GM12878 (cell line): ENCODE results near the gene ZNF530. TPM values are rescaled to one million over a fixed set of nuclear protein-coding genes. Genes with fewer than 3 reads are reported as not detected.

Experiments used
- ELK1 ChIP-seq: IDR thresholded peaks from 2 replicates; pipeline ENCODE4 v1.6.1; 2012; ENCODE audit warnings: low read depth, low read length, improper control_type of control experiment
- FOXK2 ChIP-seq: fragments of 450-650 bp; IDR thresholded peaks from 2 replicates; pipeline ENCODE4 v1.6.1; 2017; ENCODE audit warnings: mild to moderate bottlenecking, moderate library complexity
- HDGF ChIP-seq: fragments of 450-650 bp; IDR thresholded peaks from 2 replicates; pipeline ENCODE4 v1.6.1; 2016; ENCODE audit warnings: antibody characterized with exemption
- IKZF2 ChIP-seq, 2 experiments: fragments of 450-650 bp; IDR thresholded peaks; 2 replicates each; pipeline ENCODE4 v1.6.1; 2017; ENCODE audit warnings: mild to moderate bottlenecking in 2 of 2, moderate library complexity in 2 of 2
- IRF3 ChIP-seq: fragments of 450-650 bp; IDR thresholded peaks from 2 replicates; pipeline ENCODE4 v1.6.1; 2014; ENCODE audit warnings: mild to moderate bottlenecking
- MEF2B ChIP-seq: fragments of 450-650 bp; IDR thresholded peaks from 2 replicates; pipeline ENCODE4 v1.6.1; 2018; ENCODE audit warnings: mild to moderate bottlenecking, moderate library complexity; ENCODE audit not compliant: partially characterized antibody, poor library complexity, severe bottlenecking
- PBX3 ChIP-seq: IDR thresholded peaks from 2 replicates; pipeline ENCODE4 v1.6.1; 2011; ENCODE audit warnings: mild to moderate bottlenecking, low read depth, low read length, moderate library complexity; ENCODE audit not compliant: insufficient replicate concordance
- TBL1XR1 ChIP-seq: IDR thresholded peaks from 2 replicates; pipeline ENCODE4 v1.6.1; 2012; ENCODE audit warnings: low read depth, low read length, improper control_type of control experiment
- ZBTB33 ChIP-seq: fragments of 450-650 bp; IDR thresholded peaks from 2 replicates; pipeline ENCODE4 v1.6.1; 2017; ENCODE audit warnings: mild to moderate bottlenecking
- ZNF207 ChIP-seq: fragments of 450-650 bp; IDR thresholded peaks from 2 replicates; pipeline ENCODE4 v1.6.1; 2014; ENCODE audit warnings: antibody characterized with exemption, mild to moderate bottlenecking, borderline replicate concordance
- polyA plus RNA-seq, 11 experiments: library from polyadenylated mRNA; depleted of rRNA in 4 of 11; unstranded in 6 of 11; stranded (reverse) in 5 of 11; fragments of >200 nt; fragmentation: Nextera tagmentation in 4 of 11; fragmentation: Illumina TruSeq in 1 of 11; extraction: Ambion mirVana in 4 of 11; extraction: Trizol in 1 of 11; gene quantifications; 1 replicate in 1 of 11; 2 replicates in 10 of 11; pipeline versions ENCODE4 v1.2.1 to v1.2.3, GENCODE V29; 2011 to 2016; ENCODE audit warnings: inconsistent platforms in 2 of 11, missing spikeins in 2 of 11, low read depth in 1 of 11
- total RNA-seq, 4 experiments: library from RNA; depleted of rRNA in 3 of 4; stranded (reverse); fragments of >200 nt in 3 of 4; fragmentation: Illumina TruSeq in 1 of 4; extraction: Trizol in 1 of 4; gene quantifications; 2 replicates each; pipeline versions ENCODE4 v1.2.1 to v1.2.3, GENCODE V29; 2013 to 2021
- TF ChIP-seq, protein P1 (sequence below): fragments of 450-650 bp; IDR thresholded peaks from 2 replicates; pipeline ENCODE4 v1.6.1; 2018; ENCODE audit warnings: mild to moderate bottlenecking, low read depth, moderate library complexity; ENCODE audit not compliant: partially characterized antibody
- TF ChIP-seq, protein P2 (sequence below): fragments of 450-650 bp; IDR thresholded peaks from 2 replicates; pipeline ENCODE4 v1.6.1; 2016; ENCODE audit warnings: mild to moderate bottlenecking
- TF ChIP-seq, protein P3 (sequence below): fragments of 450-650 bp; IDR thresholded peaks from 2 replicates; pipeline ENCODE4 v1.6.1; 2017; ENCODE audit warnings: mild to moderate bottlenecking, moderate library complexity

Gene ZNF530
- total and polyA plus RNA-seq, 10 of the 15 experiments (the other 5 are each of a cell fraction or from before 2014, with no cell fraction given) = 1.9 to 9.3 (median 6.6) TPM

DNA sequence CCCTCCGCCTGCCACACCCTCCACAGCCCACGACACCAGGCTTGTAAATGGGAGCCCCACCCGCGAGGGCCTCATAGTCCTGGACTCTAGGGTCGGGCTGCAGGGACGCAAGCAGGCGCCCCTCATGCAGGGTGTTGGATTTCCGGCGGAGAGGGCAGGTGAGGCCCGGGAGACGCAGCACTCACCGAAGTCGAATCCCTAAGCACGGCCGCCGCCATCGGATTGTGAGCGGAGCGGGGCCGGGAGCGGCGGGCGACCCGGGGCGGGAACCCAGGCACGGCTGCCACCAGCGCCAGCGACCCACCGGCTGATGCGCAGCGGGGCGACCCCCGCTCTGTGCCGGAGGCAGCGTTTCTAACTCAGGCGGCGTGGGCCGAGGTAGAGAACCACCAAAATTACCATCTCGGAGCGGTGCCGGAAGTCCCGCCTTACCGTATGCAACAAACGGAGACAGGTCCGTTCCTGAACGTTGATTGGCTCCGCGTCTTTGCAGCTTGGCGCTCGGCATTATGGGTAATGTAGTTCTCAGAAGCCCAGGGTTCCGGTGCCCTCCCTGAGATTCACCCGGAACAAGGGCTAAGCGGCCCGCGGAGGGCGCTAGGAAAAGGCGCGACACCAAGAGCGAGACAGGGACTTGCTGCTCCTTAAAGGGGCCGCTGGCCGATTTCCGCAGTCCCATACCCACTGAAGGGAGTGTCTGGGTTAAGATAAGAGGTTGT, 21.0 kb upstream of the ZNF530 start, which contains the start of gene ZNF416 (continued):
- TF ChIP-seq, protein P1, sequence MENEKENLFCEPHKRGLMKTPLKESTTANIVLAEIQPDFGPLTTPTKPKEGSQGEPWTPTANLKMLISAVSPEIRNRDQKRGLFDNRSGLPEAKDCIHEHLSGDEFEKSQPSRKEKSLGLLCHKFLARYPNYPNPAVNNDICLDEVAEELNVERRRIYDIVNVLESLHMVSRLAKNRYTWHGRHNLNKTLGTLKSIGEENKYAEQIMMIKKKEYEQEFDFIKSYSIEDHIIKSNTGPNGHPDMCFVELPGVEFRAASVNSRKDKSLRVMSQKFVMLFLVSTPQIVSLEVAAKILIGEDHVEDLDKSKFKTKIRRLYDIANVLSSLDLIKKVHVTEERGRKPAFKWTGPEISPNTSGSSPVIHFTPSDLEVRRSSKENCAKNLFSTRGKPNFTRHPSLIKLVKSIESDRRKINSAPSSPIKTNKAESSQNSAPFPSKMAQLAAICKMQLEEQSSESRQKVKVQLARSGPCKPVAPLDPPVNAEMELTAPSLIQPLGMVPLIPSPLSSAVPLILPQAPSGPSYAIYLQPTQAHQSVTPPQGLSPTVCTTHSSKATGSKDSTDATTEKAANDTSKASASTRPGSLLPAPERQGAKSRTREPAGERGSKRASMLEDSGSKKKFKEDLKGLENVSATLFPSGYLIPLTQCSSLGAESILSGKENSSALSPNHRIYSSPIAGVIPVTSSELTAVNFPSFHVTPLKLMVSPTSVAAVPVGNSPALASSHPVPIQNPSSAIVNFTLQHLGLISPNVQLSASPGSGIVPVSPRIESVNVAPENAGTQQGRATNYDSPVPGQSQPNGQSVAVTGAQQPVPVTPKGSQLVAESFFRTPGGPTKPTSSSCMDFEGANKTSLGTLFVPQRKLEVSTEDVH = no peak
- TF ChIP-seq FOXK2 (no peak), ZNF207 (no peak; the same call in 1 of the 2 replicates), HDGF (no peak), IRF3 (no peak), MEF2B (no peak), ELK1 (peak; percentile 76), PBX3 (no peak), TBL1XR1 (peak; percentile 57; the same call in 1 of the 2 replicates), ZBTB33 (no peak), IKZF2 (IDR thresholded peaks at IDR 0.05) (no peak)
- TF ChIP-seq, protein P2, sequence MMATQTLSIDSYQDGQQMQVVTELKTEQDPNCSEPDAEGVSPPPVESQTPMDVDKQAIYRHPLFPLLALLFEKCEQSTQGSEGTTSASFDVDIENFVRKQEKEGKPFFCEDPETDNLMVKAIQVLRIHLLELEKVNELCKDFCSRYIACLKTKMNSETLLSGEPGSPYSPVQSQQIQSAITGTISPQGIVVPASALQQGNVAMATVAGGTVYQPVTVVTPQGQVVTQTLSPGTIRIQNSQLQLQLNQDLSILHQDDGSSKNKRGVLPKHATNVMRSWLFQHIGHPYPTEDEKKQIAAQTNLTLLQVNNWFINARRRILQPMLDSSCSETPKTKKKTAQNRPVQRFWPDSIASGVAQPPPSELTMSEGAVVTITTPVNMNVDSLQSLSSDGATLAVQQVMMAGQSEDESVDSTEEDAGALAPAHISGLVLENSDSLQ = peak; percentile 91
- TF ChIP-seq, protein P3, sequence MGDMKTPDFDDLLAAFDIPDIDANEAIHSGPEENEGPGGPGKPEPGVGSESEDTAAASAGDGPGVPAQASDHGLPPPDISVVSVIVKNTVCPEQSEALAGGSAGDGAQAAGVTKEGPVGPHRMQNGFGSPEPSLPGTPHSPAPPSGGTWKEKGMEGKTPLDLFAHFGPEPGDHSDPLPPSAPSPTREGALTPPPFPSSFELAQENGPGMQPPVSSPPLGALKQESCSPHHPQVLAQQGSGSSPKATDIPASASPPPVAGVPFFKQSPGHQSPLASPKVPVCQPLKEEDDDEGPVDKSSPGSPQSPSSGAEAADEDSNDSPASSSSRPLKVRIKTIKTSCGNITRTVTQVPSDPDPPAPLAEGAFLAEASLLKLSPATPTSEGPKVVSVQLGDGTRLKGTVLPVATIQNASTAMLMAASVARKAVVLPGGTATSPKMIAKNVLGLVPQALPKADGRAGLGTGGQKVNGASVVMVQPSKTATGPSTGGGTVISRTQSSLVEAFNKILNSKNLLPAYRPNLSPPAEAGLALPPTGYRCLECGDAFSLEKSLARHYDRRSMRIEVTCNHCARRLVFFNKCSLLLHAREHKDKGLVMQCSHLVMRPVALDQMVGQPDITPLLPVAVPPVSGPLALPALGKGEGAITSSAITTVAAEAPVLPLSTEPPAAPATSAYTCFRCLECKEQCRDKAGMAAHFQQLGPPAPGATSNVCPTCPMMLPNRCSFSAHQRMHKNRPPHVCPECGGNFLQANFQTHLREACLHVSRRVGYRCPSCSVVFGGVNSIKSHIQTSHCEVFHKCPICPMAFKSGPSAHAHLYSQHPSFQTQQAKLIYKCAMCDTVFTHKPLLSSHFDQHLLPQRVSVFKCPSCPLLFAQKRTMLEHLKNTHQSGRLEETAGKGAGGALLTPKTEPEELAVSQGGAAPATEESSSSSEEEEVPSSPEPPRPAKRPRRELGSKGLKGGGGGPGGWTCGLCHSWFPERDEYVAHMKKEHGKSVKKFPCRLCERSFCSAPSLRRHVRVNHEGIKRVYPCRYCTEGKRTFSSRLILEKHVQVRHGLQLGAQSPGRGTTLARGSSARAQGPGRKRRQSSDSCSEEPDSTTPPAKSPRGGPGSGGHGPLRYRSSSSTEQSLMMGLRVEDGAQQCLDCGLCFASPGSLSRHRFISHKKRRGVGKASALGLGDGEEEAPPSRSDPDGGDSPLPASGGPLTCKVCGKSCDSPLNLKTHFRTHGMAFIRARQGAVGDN = 0 out of 2 replicates have a peak, but pooled peaks have one; percentile 23
